ENCODE results near the gene P2RY14.

The P2RY14 gene

GRCh38 chr3:151175952-151176351 lies 102.4 kb downstream of the P2RY14 start:
- no peak for DNase-seq

DNA sequence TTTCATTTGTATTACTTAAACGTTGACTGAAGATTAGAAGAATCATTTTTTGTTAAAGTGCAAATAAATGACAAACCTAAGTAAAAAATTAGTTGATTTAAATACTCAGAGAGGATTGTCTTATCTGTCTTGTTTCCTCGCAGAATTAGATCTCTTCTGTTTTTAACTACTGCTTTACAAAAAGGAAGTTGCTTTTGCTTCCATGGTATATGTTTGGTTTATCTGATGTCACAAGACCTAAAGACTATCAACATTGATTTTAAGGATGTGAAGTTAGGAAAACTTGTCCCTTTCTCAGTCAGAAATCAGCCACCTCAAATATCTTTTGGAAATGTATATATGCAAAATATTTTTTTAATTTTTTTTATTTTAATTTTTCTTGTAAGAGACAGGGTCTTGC lies 104.0 kb downstream of the P2RY14 start:
- no peak for DNase-seq

GRCh38 chr3:151171145-151171757 lies 107.1 kb downstream of the P2RY14 start:
- peak; percentile 3 to 81 for DNase-seq

- peak; percentile 38 to 78 for DNase-seq
Observed at GRCh38 chr3:151169948-151170679, 108.2 kb downstream of the P2RY14 start.

DNA sequence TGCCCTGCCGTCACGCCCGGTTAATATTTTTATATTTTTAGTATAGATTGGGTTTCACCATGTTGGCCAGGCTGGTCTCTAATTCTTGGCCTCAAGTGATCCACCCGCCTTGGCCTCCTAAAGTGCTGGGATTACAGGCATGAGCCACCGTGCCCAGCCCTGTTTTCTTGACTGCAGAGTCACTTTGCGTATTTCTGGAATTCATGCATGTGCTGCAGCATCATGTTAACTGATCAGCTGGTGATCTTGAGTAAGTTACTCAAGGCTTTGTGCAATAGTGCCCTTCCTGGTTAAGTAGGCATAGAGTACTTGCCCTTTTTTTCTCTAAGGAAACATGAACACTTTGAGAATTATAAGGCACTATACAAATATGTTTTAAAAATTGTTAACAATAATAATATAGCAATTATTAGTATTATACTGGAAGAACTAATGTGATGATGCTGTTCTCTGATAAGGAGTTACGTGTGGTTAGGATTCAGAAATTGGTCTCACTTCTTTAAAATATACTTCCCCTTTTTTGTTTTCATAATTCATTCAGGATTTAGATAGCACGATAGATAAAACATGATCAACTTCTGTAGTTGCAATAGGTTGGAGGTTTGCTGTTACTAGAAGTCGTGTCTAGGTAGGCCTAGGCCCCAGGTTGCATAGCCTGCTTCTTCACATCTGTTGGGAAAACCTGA lies 108.9 kb downstream of the P2RY14 start:
- peak in 1 of 2 donors; percentile 78 for DNase-seq

- DNase-seq: peak in 1 of 2 donors; percentile 47
Observed at GRCh38 chr3:151168269-151169094, 109.9 kb downstream of the P2RY14 start.

- DNase-seq: no peak
Observed at GRCh38 chr3:151166161-151166560, 112.2 kb downstream of the P2RY14 start.

GRCh38 chr3:151165226-151165625 lies 113.1 kb downstream of the P2RY14 start:
- no peak for DNase-seq

Measured in bone marrow (tissue), 2 donors.